A549 (cell line): Measurements from ENCODE around the gene CLSTN1. TPM values are rescaled to one million over a fixed set of nuclear protein-coding genes. Genes with fewer than 3 reads are reported as not detected.

ENCODE experiments used
- ATAC-seq, 2 experiments: fragments of 200-7000 bp in 1 of 2; fragments of >200 bp in 1 of 2; cut with Nextera tagmentation in 1 of 2; cut with Tn5 transposase in 1 of 2; 3 replicates each; pipeline versions ENCODE4 v1.8.0 to v1.9.1; 2018 to 2020; ENCODE audit warnings: mild to moderate bottlenecking in 1 of 2, moderate library complexity in 1 of 2
- CTCF ChIA-PET: fragments of 300-600 bp; sonication (Branson Sonifier 250); formaldehyde crosslinking; extraction: SDS; loops from one replicate; lab custom pipeline; 2021; ENCODE audit warnings: antibody characterized with exemption, inconsistent platforms; lab: Yijun Ruan, JAX
- POLR2A ChIA-PET: fragments of 350-600 bp; formaldehyde crosslinking; extraction: SDS; loops from one replicate; lab custom pipeline; 2021; ENCODE audit warnings: antibody characterized with exemption, inconsistent platforms; lab: Yijun Ruan, JAX
- DNase-seq, 2 experiments: peaks; one replicate each; pipeline versions ENCODE4 v3.0.0 to v3.0.0-alpha.2; 2011 to 2016; ENCODE audit warnings: low read depth in 1 of 2, low spot score in 1 of 2
- FAIRE-seq: peaks from 2 replicates; lab custom pipeline; 2011; peaks lifted over from hg19 to GRCh38; lab: Jason Lieb, UNC
- H3K27ac ChIP-seq, 2 experiments: fragments of >200 bp; sonication (Bioruptor Twin); formaldehyde crosslinking; 3 replicates each; pipeline ENCODE4 v1.5.1; 2016 to 2017
- H3K4me1 ChIP-seq: fragments of >200 bp; sonication (Bioruptor Twin); formaldehyde crosslinking; 3 replicates; pipeline ENCODE4 v1.6.1; 2016
- H3K4me2 ChIP-seq: fragments of >200 bp; sonication (Bioruptor Twin); formaldehyde crosslinking; 3 replicates; pipeline ENCODE4 v1.6.1; 2016
- H3K4me3 ChIP-seq: fragments of >200 bp; sonication (Bioruptor Twin); formaldehyde crosslinking; 3 replicates; pipeline ENCODE4 v1.5.1; 2016
- H3K9me3 ChIP-seq: fragments of >200 bp; sonication (Bioruptor Twin); formaldehyde crosslinking; 3 replicates; pipeline ENCODE4 v1.6.1; 2016
- ATOH8 ChIP-seq: fragments of 250-450 bp; sonication (Bioruptor Pico); IDR thresholded peaks from 2 replicates; pipeline ENCODE4 v1.5.0; 2020; ENCODE audit warnings: low read depth, mild to moderate bottlenecking, moderate library complexity
- BHLHE40 ChIP-seq: IDR thresholded peaks from 2 replicates; pipeline ENCODE4 v1.6.1; 2012; ENCODE audit warnings: low read depth, low read length, inconsistent platforms
- CHD2 ChIP-seq: fragments of 150-350 bp; IDR thresholded peaks from 2 replicates; pipeline ENCODE4 v1.6.1; 2014; ENCODE audit warnings: low read length; ENCODE audit not compliant: partially characterized antibody
- EHF ChIP-seq: fragments of 250-450 bp; sonication (Bioruptor Pico); IDR thresholded peaks from 2 replicates; pipeline ENCODE4 v1.5.0; 2020; ENCODE audit warnings: mild to moderate bottlenecking
- EHMT2 ChIP-seq: fragments of 200-600 bp; sonication (generic); IDR thresholded peaks from 2 replicates; pipeline ENCODE4 v1.6.1; 2016; ENCODE audit warnings: antibody characterized with exemption, low read depth, mild to moderate bottlenecking, moderate library complexity
- ESRRA ChIP-seq: fragments of 150-350 bp; IDR thresholded peaks from 2 replicates; pipeline ENCODE4 v1.6.1; 2014; ENCODE audit warnings: mild to moderate bottlenecking, low read length, borderline replicate concordance
- FOSL2 ChIP-seq, 2 experiments: fragments of 450-650 bp in 1 of 2; fragments of >200 bp in 1 of 2; sonication (Bioruptor Twin) in 1 of 2; formaldehyde crosslinking; IDR thresholded peaks; 2 replicates each; pipeline versions ENCODE4 v1.5.0 to v1.6.1; 2016 to 2020; ENCODE audit warnings: mild to moderate bottlenecking in 1 of 2, moderate library complexity in 1 of 2
- HDAC2 ChIP-seq: fragments of 200-600 bp; sonication (generic); IDR thresholded peaks from 2 replicates; pipeline ENCODE4 v1.6.1; 2016
- HES2 ChIP-seq: fragments of >200 bp; sonication (Bioruptor Twin); formaldehyde crosslinking; IDR thresholded peaks from 2 replicates; pipeline ENCODE4 v1.6.1; 2016
- HOXB13 ChIP-seq: fragments of 250-450 bp; sonication (Bioruptor Pico); IDR thresholded peaks from 2 replicates; pipeline ENCODE4 v1.5.0; 2020; ENCODE audit warnings: low read depth, mild to moderate bottlenecking, moderate library complexity
- HOXB5 ChIP-seq: fragments of 250-450 bp; sonication (Bioruptor Pico); IDR thresholded peaks from 2 replicates; pipeline ENCODE4 v1.5.0; 2020; ENCODE audit warnings: mild to moderate bottlenecking, moderate library complexity
- JUN ChIP-seq, 2 experiments: fragments of >200 bp; sonication (Bioruptor Twin); formaldehyde crosslinking; IDR thresholded peaks; 2 replicates in 1 of 2; 3 replicates in 1 of 2; pipeline ENCODE4 v1.6.1; 2016 to 2017
- KDM1A ChIP-seq: fragments of 200-600 bp; sonication (generic); IDR thresholded peaks from 2 replicates; pipeline ENCODE4 v1.6.1; 2016; ENCODE audit warnings: low read depth, mild to moderate bottlenecking
- KDM5A ChIP-seq: fragments of 200-600 bp; sonication (generic); IDR thresholded peaks from 2 replicates; pipeline ENCODE4 v1.6.1; 2016; ENCODE audit warnings: antibody characterized with exemption, mild to moderate bottlenecking
- MAFK ChIP-seq: fragments of 450-650 bp; IDR thresholded peaks from 2 replicates; pipeline ENCODE4 v1.6.1; 2014; ENCODE audit not compliant: partially characterized antibody
- MAX ChIP-seq: IDR thresholded peaks from 2 replicates; pipeline ENCODE4 v1.6.1; 2012
- MYC ChIP-seq: IDR thresholded peaks from 2 replicates; pipeline ENCODE4 v1.6.1; 2012; ENCODE audit warnings: mild to moderate bottlenecking, inconsistent platforms, low read length, improper control_type of control experiment, borderline replicate concordance
- NFE2L2 ChIP-seq: fragments of 150-350 bp; conservative IDR thresholded peaks from 2 replicates; pipeline ENCODE4 v1.6.1; 2014; ENCODE audit warnings: low read length
- POLR2A ChIP-seq: IDR thresholded peaks from 2 replicates; pipeline ENCODE4 v1.6.1; 2012; ENCODE audit warnings: mild to moderate bottlenecking, low read length
- POLR2AphosphoS2 ChIP-seq: conservative IDR thresholded peaks from 2 replicates; pipeline ENCODE4 v1.6.1; 2012; ENCODE audit warnings: low read length, improper control_type of control experiment, inconsistent platforms
- RAD21 ChIP-seq, 2 experiments: fragments of >200 bp in 1 of 2; sonication (Bioruptor Twin) in 1 of 2; formaldehyde crosslinking in 1 of 2; IDR thresholded peaks in 1 of 2; conservative IDR thresholded peaks in 1 of 2; 2 replicates in 1 of 2; 3 replicates in 1 of 2; pipeline ENCODE4 v1.6.1; 2012 to 2018; ENCODE audit warnings: inconsistent platforms in 1 of 2
- RFX5 ChIP-seq: fragments of 450-650 bp; IDR thresholded peaks from 2 replicates; pipeline ENCODE4 v1.7.1; 2014; ENCODE audit warnings: antibody characterized with exemption, mild to moderate bottlenecking, moderate library complexity
- TFCP2L1 ChIP-seq: fragments of 250-450 bp; sonication (Bioruptor Pico); IDR thresholded peaks from 2 replicates; pipeline ENCODE4 v1.5.0; 2021; ENCODE audit warnings: mild to moderate bottlenecking
- ZC3H11A ChIP-seq: fragments of 450-650 bp; IDR thresholded peaks from 2 replicates; pipeline ENCODE4 v1.6.1; 2014; ENCODE audit warnings: antibody characterized with exemption, mild to moderate bottlenecking
- ZFP36 ChIP-seq: fragments of 450-650 bp; IDR thresholded peaks from 2 replicates; pipeline ENCODE4 v1.6.1; 2014; ENCODE audit warnings: borderline replicate concordance; ENCODE audit not compliant: partially characterized antibody
- ZNF302 ChIP-seq: fragments of 250-450 bp; sonication (Bioruptor Pico); IDR thresholded peaks from 2 replicates; pipeline ENCODE4 v1.9.0; 2021; ENCODE audit warnings: inconsistent platforms, mild to moderate bottlenecking, moderate library complexity
- ZSCAN20 ChIP-seq: fragments of 250-450 bp; sonication (Bioruptor Pico); IDR thresholded peaks from 2 replicates; pipeline ENCODE4 v1.8.0; 2022; ENCODE audit warnings: mild to moderate bottlenecking, moderate library complexity
- WGBS: methylation state at CpG from one replicate; pipeline ENCODE4 v1.1.6; 2017; ENCODE audit errors: missing lambda C conversion rate; 5-methylcytosine and 5-hydroxymethylcytosine counted together
- polyA plus RNA-seq, 4 experiments: library from polyadenylated mRNA; depleted of rRNA in 3 of 4; stranded (reverse); fragments of >200 nt; fragmentation: RNase III in 1 of 4; extraction: RNeasy Plus Mini Kit Qiagen cat#74134 plus additional on column Dnase treatment in 1 of 4; gene quantifications; 2 replicates in 3 of 4; 3 replicates in 1 of 4; pipeline ENCODE4 v1.2.3, GENCODE V29; 2011 to 2017

Gene CLSTN1
- polyA plus RNA-seq, 2 of the 4 experiments (the other 2 are of a cell fraction), result 27.3 to 56.1 TPM

GRCh38 chr1:9824702-9825089 lies 931 bp upstream of the CLSTN1 start:
- CTCF ChIA-PET, result no interaction called here
- Histone ChIP-seq H3K27ac (peak overlapping the region; percentile 96 to 100), H3K4me3 (peak overlapping the region; percentile 99), H3K4me1 (peaks cover 47% of the 10 kb centered on the region), H3K9me3 (no peaks in the 10 kb centered on the region), H3K4me2 (peak overlapping the region; percentile 95)
- ATAC-seq (peak; percentile 3; a peak in 2 of 6 replicates), FAIRE-seq (no peak), DNase-seq (no peak)
- POLR2A ChIA-PET, result no interaction called here
- TF ChIP-seq KDM1A (peak; percentile 80), HDAC2 (peak; percentile 84; the same call in 1 of the 2 replicates), TFCP2L1 (CRISPR knock-in tag) (no peak)
- 9% methylated on average over 12 of the region's 12 CpGs for WGBS

GRCh38 chr1:9823693-9823942 lies 147 bp downstream of the CLSTN1 start:
- peak overlapping the region; percentile 96 to 100 for H3K27ac ChIP-seq
- H3K4me2 ChIP-seq, result peak overlapping the region; percentile 97

GRCh38 chr1:9822897-9823692 lies 670 bp downstream of the CLSTN1 start:
- Histone ChIP-seq H3K9me3 (no peaks in the 10 kb centered on the region), H3K4me2 (peak overlapping the region; percentile 97), H3K4me3 (peak overlapping the region; percentile 99), H3K27ac (peak overlapping the region; percentile 96 to 100), H3K4me1 (peaks cover 48% of the 10 kb centered on the region)
- WGBS, result under 1% methylated on average over 20 of the region's 71 CpGs
- POLR2A ChIA-PET, result interaction anchor here (0.5 kb wide), 1 partner anchor 148 kb away, joined by 5 read pairs; no protein-coding TSS in a partner anchor
- CTCF ChIA-PET, result interaction anchor here (1.8 kb wide), 1 partner anchor 196 kb away, joined by 4 read pairs; no protein-coding TSS in a partner anchor
- TF ChIP-seq KDM5A (no peak), BHLHE40 (no peak), MAX (0 out of 2 replicates have a peak, but pooled peaks have one; percentile 10)
- FAIRE-seq (no peak), DNase-seq (peak; percentile 21 to 23), ATAC-seq (peak in 1 of 2 experiments; percentile 12; a peak in 3 of 6 replicates)

More at GRCh38 chr1:9823693-9823942, 147 bp downstream of the CLSTN1 start:
- POLR2A ChIA-PET, result no interaction called here
- Histone ChIP-seq H3K4me1 (peaks cover 48% of the 10 kb centered on the region), H3K9me3 (no peaks in the 10 kb centered on the region), H3K4me3 (peak overlapping the region; percentile 99)
- no peak for DNase-seq
- no peak for FAIRE-seq
- peak in 1 of 2 experiments; percentile 6; a peak in 1 of 6 replicates for ATAC-seq
- no CpG with 5 or more reads among the region's 40 CpGs for WGBS
- CTCF ChIA-PET, result no interaction called here
- TF ChIP-seq MYC (no peak), POLR2A (peak; percentile 69; the same call in 1 of the 2 replicates), ZFP36 (no peak), JUN (IDR thresholded peaks at IDR 0.05) (peak; percentile 40 to 80; a peak in 3 of 5 replicates)

- POLR2A ChIA-PET, result interaction anchor here (0.5 kb wide), 1 partner anchor 148 kb away, joined by 5 read pairs; no protein-coding TSS in a partner anchor
- peak overlapping the region; percentile 99 for H3K4me3 ChIP-seq
- 5% methylated on average over 8 of the region's 8 CpGs for WGBS
- no peak for DNase-seq
- ATAC-seq, result no peak
- H3K4me1 ChIP-seq, result peaks cover 45% of the 10 kb centered on the region
- no peak for FAIRE-seq
- peak overlapping the region; percentile 97 for H3K4me2 ChIP-seq
- H3K9me3 ChIP-seq, result no peaks in the 10 kb centered on the region
- CTCF ChIA-PET, result interaction anchor here (1.8 kb wide), 1 partner anchor 195 kb away, joined by 4 read pairs; no protein-coding TSS in a partner anchor
- peak overlapping the region; percentile 96 to 100 for H3K27ac ChIP-seq
- TF ChIP-seq RAD21 (conservative IDR thresholded peaks at IDR 0.05 in 1 of 2, IDR thresholded peaks at IDR 0.05 in 1 of 2), result no peak
- no peak for TF ChIP-seq HOXB13 (CRISPR knock-in tag)
- TF ChIP-seq POLR2AphosphoS2, result no peak
- no peak for TF ChIP-seq ATOH8 (CRISPR knock-in tag)
- no peak for TF ChIP-seq CHD2
- no peak for TF ChIP-seq ZSCAN20 (CRISPR knock-in tag)
- no peak for TF ChIP-seq HES2
- TF ChIP-seq MAFK, result no peak
- TF ChIP-seq HOXB5, result no peak
- no peak for TF ChIP-seq JUN (IDR thresholded peaks at IDR 0.05)
- no peak for TF ChIP-seq ZNF302 (CRISPR knock-in tag)
- TF ChIP-seq RFX5, result no peak
- no peak for TF ChIP-seq EHMT2
- TF ChIP-seq ESRRA, result no peak
- TF ChIP-seq FOSL2 (IDR thresholded peaks at IDR 0.05), result no peak
- no peak for TF ChIP-seq FOSL2 (CRISPR knock-in tag; IDR thresholded peaks at IDR 0.05)
- no peak for TF ChIP-seq ZC3H11A
- TF ChIP-seq NFE2L2, result no peak
- no peak for TF ChIP-seq EHF (CRISPR knock-in tag)
Observed at GRCh38 chr1:9822490-9822889, 1.3 kb downstream of the CLSTN1 start.
